ENCODE data around the gene ERG. TPM values are rescaled to one million over a fixed set of nuclear protein-coding genes. Genes with fewer than 3 reads are reported as not detected.

The ERG gene
- total and polyA plus RNA-seq, 2 of the 8 experiments (the other 6 are each of a cell fraction or from before 2014, with no cell fraction given) = 1.0 to 3.0 TPM

- no peaks in the 10 kb centered on the region for H3K36me3 ChIP-seq (ENCODE audit: control insufficient read depth in 2 of 4, insufficient read depth in 4 of 4, low read length in 3 of 4)
- no peak overlapping the region for H2BK20ac ChIP-seq (ENCODE audit: low read length)
- no peak overlapping the region for H3K4ac ChIP-seq (replicated peaks; ENCODE audit: insufficient read length, low read depth, low read length)
- no peak overlapping the region for H3K56ac ChIP-seq (replicated peaks; ENCODE audit: insufficient read length, low read depth, low read length)
- H3K79me1 ChIP-seq (ENCODE audit: low read depth, low read length) = no peaks in the 10 kb centered on the region
- H3K9ac ChIP-seq (replicated peaks in 1 of 4; ENCODE audit: extremely low read depth in 1 of 4, low read depth in 3 of 4, low read length in 3 of 4) = no peak overlapping the region
- no peak overlapping the region for H2BK15ac ChIP-seq (ENCODE audit: low read length)
- H3K23me2 ChIP-seq (ENCODE audit: low read depth, low read length) = peaks cover 2% of the 10 kb centered on the region; the same call in 1 of the 2 replicates
- DNase-seq (ENCODE audit: low read depth in 1 of 2, low spot score in 2 of 2) = no peak
- H3K18ac ChIP-seq (ENCODE audit: extremely low read depth, low read length) = no peak overlapping the region; the same call in 1 of the 2 replicates
- H3K4me1 ChIP-seq (replicated peaks in 1 of 4; ENCODE audit: control insufficient read depth in 3 of 4, insufficient read depth in 4 of 4, low read length in 3 of 4) = peaks cover 1 to 7% (median 4%) of the 10 kb centered on the region in 4 experiments; a peak in 5 of 7 replicates
- H4K8ac ChIP-seq (ENCODE audit: extremely low read depth, insufficient read depth, low read length) = no peak overlapping the region
- H3K14ac ChIP-seq (ENCODE audit: insufficient read length) = no peak overlapping the region
- no peak overlapping the region for H2AK5ac ChIP-seq (ENCODE audit: low read depth, low read length)
- no peak overlapping the region for H3K27ac ChIP-seq (ENCODE audit: low read depth, low read length)
- no peak overlapping the region for H3K23ac ChIP-seq (ENCODE audit: insufficient read length)
- H2BK120ac ChIP-seq (replicated peaks; ENCODE audit: low read depth, low read length) = no peak overlapping the region
- 86% methylated on average over 2 of the region's 2 CpGs; no CpG with 5 or more reads in 1 of the 2 experiments for WGBS, 2 experiments (ENCODE audit: extremely low coverage in 1 of 2, insufficient coverage in 1 of 2, insufficient read length in 1 of 2, insufficient replicate concordance in 2 of 2, low coverage in 1 of 2, low lambda C conversion rate in 2 of 2, missing lambda C conversion rate in 1 of 2)
- no peak overlapping the region for H3K4me2 ChIP-seq (ENCODE audit: insufficient read depth in 1 of 2, low read depth in 2 of 2, low read length in 2 of 2)
- no peaks in the 10 kb centered on the region for H4K20me1 ChIP-seq (replicated peaks in 1 of 2; ENCODE audit: control insufficient read depth in 1 of 2, insufficient read depth in 2 of 2, low read length in 2 of 2)
- H4K91ac ChIP-seq (replicated peaks; ENCODE audit: insufficient read length, low read length) = no peak overlapping the region
- POLR2A ChIA-PET (ENCODE audit: partially characterized antibody) = no interaction called here
- CTCF ChIA-PET (ENCODE audit: partially characterized antibody) = interaction anchor here (0.7 to 1.1 kb wide), 2 partner anchors 36 to 78 kb away, joined by 3 read pairs; no protein-coding TSS in a partner anchor
- H3K4me3 ChIP-seq (ENCODE audit: extremely low read depth in 1 of 4, insufficient read depth in 2 of 4, low read depth in 3 of 4, low read length in 4 of 4) = no peak overlapping the region
- no peak overlapping the region for H2AFZ ChIP-seq (ENCODE audit: low read length)
- no peak for FAIRE-seq
- H2BK12ac ChIP-seq (ENCODE audit: low read depth, low read length) = no peak overlapping the region
- H3K9me3 ChIP-seq (ENCODE audit: insufficient read depth in 2 of 2, low read depth in 1 of 2, low read length in 1 of 2) = no peaks in the 10 kb centered on the region
- H3K79me2 ChIP-seq (ENCODE audit: control insufficient read depth in 1 of 2, insufficient read depth in 2 of 2, low read length in 2 of 2) = no peaks in the 10 kb centered on the region
- no peaks in the 10 kb centered on the region for H3K27me3 ChIP-seq (replicated peaks in 1 of 4; ENCODE audit: control insufficient read depth in 3 of 4, extremely low read depth in 1 of 4, insufficient read depth in 3 of 4, low read length in 3 of 4)
- no peak overlapping the region for H4K5ac ChIP-seq (ENCODE audit: insufficient read length, low read depth, low read length)
- H2BK5ac ChIP-seq (ENCODE audit: low read depth, low read length) = no peak overlapping the region
These were observed 5.8 kb upstream of the ERG start for GRCh38 chr21:38504066-38504465.

Data from H1 (cell line).